Tibial nerve (tissue), 4 donors: ENCODE data around the gene ENPP6.

ENCODE experiments used
- CTCF ChIP-seq, 5 experiments: fragments of 200-600 bp in 3 of 5; fragments of 450-650 bp in 2 of 5; sonication (generic) in 3 of 5; IDR thresholded peaks; one replicate each; pipeline ENCODE4 v1.5.1; 2016 to 2019; ENCODE audit warnings: antibody characterized with exemption in 5 of 5, mild to moderate bottlenecking in 3 of 5, moderate library complexity in 2 of 5
- EP300 ChIP-seq, 2 donors: sonication (generic); formaldehyde crosslinking; IDR thresholded peaks; one replicate each; pipeline ENCODE4 v1.6.1; 2017; ENCODE audit warnings: antibody characterized with exemption in 2 of 2, mild to moderate bottlenecking in 1 of 2
- POLR2A ChIP-seq, 2 donors: fragments of 450-650 bp; IDR thresholded peaks; one replicate each; pipeline ENCODE4 v1.6.1; 2017; ENCODE audit warnings: antibody characterized with exemption in 2 of 2, mild to moderate bottlenecking in 2 of 2, moderate library complexity in 2 of 2

DNA sequence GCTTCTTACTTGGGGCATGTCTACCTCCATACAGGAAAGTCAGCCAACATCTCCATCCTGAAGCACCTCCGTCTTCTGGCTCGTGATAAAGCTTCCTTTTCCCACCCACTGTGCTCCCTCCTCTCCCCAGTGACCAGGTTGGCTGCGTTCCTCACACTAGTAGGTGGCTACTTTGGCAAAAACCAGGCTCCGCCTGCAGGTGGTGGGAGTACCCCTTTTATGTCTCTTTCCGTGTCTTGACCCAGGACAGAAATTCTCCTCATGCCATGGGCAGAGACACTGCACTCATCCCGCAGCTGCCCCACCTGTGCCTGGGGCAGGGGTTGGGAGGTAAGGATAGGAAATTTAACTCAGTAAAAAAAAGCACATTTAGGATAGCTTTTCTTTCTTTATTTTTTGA, 50.9 kb downstream of the ENPP6 start:
- TF ChIP-seq POLR2A (IDR thresholded peaks at IDR 0.05) (no peak), CTCF (IDR thresholded peaks at IDR 0.05) (no peak), EP300 (IDR thresholded peaks at IDR 0.05) (no peak)
